Ascending aorta (tissue), 2 donors: ENCODE results near the gene GPC5. TPM values are rescaled to one million over a fixed set of nuclear protein-coding genes. Genes with fewer than 3 reads are reported as not detected.

Experiments used
- DNase-seq, 2 donors: peaks; one replicate each; pipeline ENCODE4 v3.0.0-alpha.2; 2019; ENCODE audit warnings: low spot score in 2 of 2
- H3K27ac ChIP-seq, 2 donors: fragments of 200-600 bp; sonication (generic); one replicate each; pipeline ENCODE4 v1.5.1; 2016 to 2017; ENCODE audit warnings: mild to moderate bottlenecking in 1 of 2
- H3K27me3 ChIP-seq: fragments of 200-600 bp; sonication (generic); one replicate; pipeline ENCODE4 v1.5.1; 2017
- H3K36me3 ChIP-seq, 2 donors: fragments of 200-600 bp; sonication (generic); one replicate each; pipeline ENCODE4 v1.5.1; 2016
- H3K4me1 ChIP-seq, 2 donors: fragments of 200-600 bp; sonication (generic); one replicate each; pipeline ENCODE4 v1.5.1; 2016 to 2017; ENCODE audit warnings: mild to moderate bottlenecking in 1 of 2
- H3K4me3 ChIP-seq, 2 donors: fragments of 200-600 bp; sonication (generic); one replicate each; pipeline ENCODE4 v1.5.1; 2016 to 2017; ENCODE audit warnings: mild to moderate bottlenecking in 1 of 2
- H3K9me3 ChIP-seq, 2 donors: fragments of 200-600 bp; sonication (generic); one replicate each; pipeline ENCODE4 v1.5.1; 2016
- CTCF ChIP-seq, 3 experiments: fragments of 200-600 bp in 2 of 3; fragments of 450-650 bp in 1 of 3; sonication (generic) in 2 of 3; IDR thresholded peaks; one replicate each; pipeline ENCODE4 v1.5.1; 2016 to 2019; ENCODE audit warnings: antibody characterized with exemption in 3 of 3, mild to moderate bottlenecking in 1 of 3, moderate library complexity in 1 of 3
- intact Hi-C: fragments of 100-400 bp; cut with DNase I; formaldehyde crosslinking; loops from one replicate; pipeline ENCODE4 v1.15.1; 2023
- total RNA-seq: library from RNA; depleted of rRNA; stranded (reverse); fragments of >200 nt; gene quantifications from one replicate; pipeline ENCODE4 v1.1.0, GENCODE V29; 2016

GPC5 gene
- total RNA-seq, 1 donor from 2014 or later = not detected

- TF ChIP-seq CTCF (IDR thresholded peaks at IDR 0.05) = no peak
- H3K27ac ChIP-seq = no peak overlapping the region
- H3K36me3 ChIP-seq = no peaks in the 10 kb centered on the region
- no peaks in the 10 kb centered on the region for H3K27me3 ChIP-seq
- H3K4me3 ChIP-seq = no peak overlapping the region
- no peaks in the 10 kb centered on the region for H3K4me1 ChIP-seq
- intact Hi-C loops = no loop called here
- no peak for DNase-seq
- no peaks in the 10 kb centered on the region for H3K9me3 ChIP-seq
Measured at GRCh38 chr13:92488249-92488852, 1089.9 kb downstream of the GPC5 start.

GRCh38 chr13:92491839-92492238 is 1093.4 kb downstream of the GPC5 start:
- Histone ChIP-seq H3K27ac (no peak overlapping the region), H3K27me3 (no peaks in the 10 kb centered on the region), H3K9me3 (no peaks in the 10 kb centered on the region), H3K4me3 (no peak overlapping the region), H3K4me1 (no peaks in the 10 kb centered on the region), H3K36me3 (no peaks in the 10 kb centered on the region)
- no peak for TF ChIP-seq CTCF (IDR thresholded peaks at IDR 0.05)
- no peak for DNase-seq
- intact Hi-C loops = no loop called here

- intact Hi-C loops = no loop called here
- DNase-seq = no peak
- Histone ChIP-seq H3K4me1 (no peaks in the 10 kb centered on the region), H3K27ac (no peak overlapping the region), H3K4me3 (no peak overlapping the region), H3K36me3 (no peaks in the 10 kb centered on the region), H3K27me3 (no peaks in the 10 kb centered on the region), H3K9me3 (no peaks in the 10 kb centered on the region)
- no peak for TF ChIP-seq CTCF (IDR thresholded peaks at IDR 0.05)
Measured at GRCh38 chr13:92494915-92495314, 1096.5 kb downstream of the GPC5 start.

- Histone ChIP-seq H3K4me3 (no peak overlapping the region), H3K9me3 (no peaks in the 10 kb centered on the region), H3K27ac (no peak overlapping the region), H3K4me1 (no peaks in the 10 kb centered on the region), H3K36me3 (no peaks in the 10 kb centered on the region), H3K27me3 (no peaks in the 10 kb centered on the region)
- no peak for DNase-seq
- TF ChIP-seq CTCF (IDR thresholded peaks at IDR 0.05) = no peak
- intact Hi-C loops = no loop called here
Measured at GRCh38 chr13:92500192-92500591, 1101.8 kb downstream of the GPC5 start.

GRCh38 chr13:92510416-92510815 is 1112.0 kb downstream of the GPC5 start:
- H3K4me3 ChIP-seq = no peak overlapping the region
- H3K9me3 ChIP-seq = no peaks in the 10 kb centered on the region
- H3K4me1 ChIP-seq = no peaks in the 10 kb centered on the region
- H3K27me3 ChIP-seq = no peaks in the 10 kb centered on the region
- no peak overlapping the region for H3K27ac ChIP-seq
- no peaks in the 10 kb centered on the region for H3K36me3 ChIP-seq
- no peak for DNase-seq
- intact Hi-C loops = no loop called here
- TF ChIP-seq CTCF (IDR thresholded peaks at IDR 0.05) = no peak

GRCh38 chr13:92512852-92513251 is 1114.4 kb downstream of the GPC5 start:
- H3K27ac ChIP-seq = no peak overlapping the region
- no peaks in the 10 kb centered on the region for H3K4me1 ChIP-seq
- intact Hi-C loops = no loop called here
- H3K4me3 ChIP-seq = no peak overlapping the region
- no peaks in the 10 kb centered on the region for H3K27me3 ChIP-seq
- DNase-seq = no peak
- H3K9me3 ChIP-seq = no peaks in the 10 kb centered on the region
- no peaks in the 10 kb centered on the region for H3K36me3 ChIP-seq
- no peak for TF ChIP-seq CTCF (IDR thresholded peaks at IDR 0.05)
